Measurements from ENCODE around the gene TXNRD2.
"Not testable (repeated sequence)": the region's sequence is repeated elsewhere in the genome, so short reads cannot be mapped to it uniquely, and the experiment has no call there.

TXNRD2 gene

GRCh38 chr22:19918332-19919106, 23.1 kb downstream of the TXNRD2 start:
- DNase-seq: no peak

GRCh38 chr22:19917389-19918138, 24.1 kb downstream of the TXNRD2 start:
- no peak for DNase-seq

DNA sequence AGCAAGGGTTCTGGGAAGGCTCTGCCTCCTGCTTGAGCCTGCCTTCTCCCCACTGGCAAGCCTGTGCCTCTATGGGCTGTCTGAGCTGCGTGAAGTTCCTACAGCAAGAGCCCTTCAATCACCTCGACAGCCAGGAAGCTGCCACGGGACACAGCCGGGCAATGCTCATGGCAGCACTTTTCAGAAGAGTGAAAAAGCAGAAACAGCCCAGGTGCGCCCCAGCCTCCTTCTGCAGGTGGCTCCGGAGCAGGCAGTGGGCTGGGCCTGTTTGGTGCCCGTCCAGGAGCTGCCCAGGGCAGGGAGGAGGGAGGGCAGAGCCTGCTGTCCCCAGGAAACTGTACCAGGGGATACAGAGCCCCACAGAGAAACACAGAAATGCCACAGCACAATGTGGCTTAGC, 24.7 kb downstream of the TXNRD2 start:
- no peak for DNase-seq

DNA sequence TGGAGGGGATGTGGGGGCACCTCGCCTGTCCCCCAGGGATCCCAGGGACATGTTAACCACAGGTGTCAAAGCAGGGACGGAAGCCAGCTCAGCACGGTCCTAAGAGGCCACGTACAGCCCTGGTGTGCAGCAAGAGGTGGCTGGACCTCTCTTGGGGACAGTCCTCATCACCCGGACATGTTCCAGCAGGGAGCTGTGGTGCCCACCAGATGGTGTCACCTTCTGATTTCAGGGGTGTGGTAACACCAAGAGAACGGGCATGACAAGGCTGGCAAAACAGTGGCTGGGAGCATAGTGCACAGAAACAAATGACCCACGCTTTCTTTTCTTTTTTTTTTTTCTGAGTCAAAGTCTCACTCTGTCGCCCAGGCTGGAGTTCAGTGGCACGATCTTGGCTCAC, 25.6 kb downstream of the TXNRD2 start:
- DNase-seq: no peak

DNA sequence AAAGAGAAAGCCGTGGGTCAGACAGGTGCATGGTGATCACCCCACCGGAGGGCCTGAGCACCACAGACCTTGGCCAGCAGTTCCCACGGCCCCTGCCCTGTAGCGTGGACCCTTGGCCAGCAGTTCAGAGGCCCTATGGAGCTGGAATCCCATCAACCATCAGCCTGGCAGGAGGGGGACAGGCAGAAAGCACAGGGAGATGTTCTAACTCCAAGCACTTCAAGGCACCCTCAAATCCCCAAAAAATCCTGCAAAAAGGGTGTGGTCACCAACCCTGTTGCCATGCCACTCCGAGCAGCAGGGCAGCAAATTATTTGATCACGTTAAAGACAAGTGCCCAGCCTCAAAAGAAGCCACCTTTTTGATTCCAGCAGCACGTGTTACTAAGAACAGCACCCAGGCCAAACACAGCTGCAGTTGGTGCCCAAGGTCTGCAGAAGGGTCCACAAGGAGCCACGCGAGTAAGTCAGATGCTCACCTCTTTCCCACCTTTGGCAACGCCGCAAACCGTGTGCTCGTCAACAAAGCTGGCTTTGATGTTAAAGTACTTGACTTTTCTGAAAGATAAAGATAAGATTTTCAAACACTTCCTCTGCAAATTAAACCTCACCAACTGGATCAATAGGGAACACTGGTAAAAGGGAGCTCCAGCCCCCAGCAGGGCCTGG, 26.2 kb downstream of the TXNRD2 start:
- DNase-seq: no peak

- DNase-seq: no peak
Measured at GRCh38 chr22:19914201-19914943, 27.2 kb downstream of the TXNRD2 start.

GRCh38 chr22:19913337-19913936, 28.2 kb downstream of the TXNRD2 start:
- no peak for DNase-seq

GRCh38 chr22:19912271-19912999, 29.2 kb downstream of the TXNRD2 start:
- DNase-seq: no peak

- no peak for DNase-seq
Measured at GRCh38 chr22:19911540-19912270, 29.9 kb downstream of the TXNRD2 start.

DNA sequence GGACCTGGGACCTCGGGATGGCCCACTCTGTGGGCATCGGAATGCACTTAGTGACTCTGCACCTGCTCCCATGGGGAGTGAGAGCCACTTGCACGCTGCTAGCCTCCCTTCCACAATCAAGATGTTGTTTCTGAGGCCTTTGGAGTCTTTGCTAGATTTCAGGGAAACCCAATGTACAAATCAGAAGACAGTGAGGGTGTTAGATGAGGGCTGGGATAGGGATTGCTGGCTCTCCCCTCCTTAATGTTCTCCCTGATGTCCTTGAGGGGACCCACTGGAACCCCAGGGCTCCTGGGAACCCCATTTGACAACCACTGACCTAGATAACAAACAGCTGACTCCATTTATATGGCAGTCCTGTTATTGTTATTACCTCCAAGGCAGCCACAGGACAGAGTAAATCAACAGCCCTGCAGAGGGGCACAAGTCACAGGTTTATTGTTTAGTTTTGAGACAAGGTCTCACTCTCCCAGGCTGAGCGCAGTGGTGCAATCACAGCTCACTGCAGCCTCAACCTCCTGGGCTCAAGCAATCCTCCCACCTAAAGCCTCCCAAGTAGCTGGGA, 31.4 kb downstream of the TXNRD2 start:
- DNase-seq: no peak

DNA sequence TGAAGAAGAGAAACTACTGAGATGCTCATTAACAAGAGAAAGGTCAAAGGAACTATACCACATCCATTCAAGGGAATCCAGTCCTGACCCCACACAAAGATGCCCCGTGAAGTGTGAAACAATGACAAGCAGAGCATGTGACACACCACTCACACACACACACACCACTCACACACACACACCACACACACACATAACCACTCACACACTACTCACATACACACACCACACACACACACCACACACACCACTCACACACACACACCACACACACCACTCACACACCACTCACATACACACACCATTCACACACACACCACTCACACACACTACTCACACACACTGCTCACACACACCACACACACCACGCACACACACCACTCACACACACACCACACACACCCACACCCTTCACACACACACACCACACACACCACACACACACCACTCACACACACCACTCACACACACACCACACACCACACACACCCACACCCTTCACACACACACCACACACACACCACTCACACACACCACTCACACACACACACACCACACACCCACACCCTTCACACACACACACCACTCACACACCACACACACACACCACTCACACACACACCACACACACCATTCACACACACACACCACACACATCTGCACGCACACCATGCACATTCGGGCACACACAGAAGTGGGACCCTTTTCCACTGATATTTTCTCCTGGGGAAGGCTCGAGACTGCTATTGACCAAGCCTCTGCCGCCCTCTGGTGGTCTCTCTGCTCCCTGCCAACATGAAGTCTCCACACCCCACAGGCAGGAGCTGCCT, 32.1 kb downstream of the TXNRD2 start:
- peak; percentile 83 for DNase-seq

- DNase-seq: not testable (repeated sequence)
Measured at GRCh38 chr22:19907902-19908301, 33.7 kb downstream of the TXNRD2 start.

GRCh38 chr22:19906864-19907263, 34.8 kb downstream of the TXNRD2 start:
- DNase-seq: not testable (repeated sequence)

DNA sequence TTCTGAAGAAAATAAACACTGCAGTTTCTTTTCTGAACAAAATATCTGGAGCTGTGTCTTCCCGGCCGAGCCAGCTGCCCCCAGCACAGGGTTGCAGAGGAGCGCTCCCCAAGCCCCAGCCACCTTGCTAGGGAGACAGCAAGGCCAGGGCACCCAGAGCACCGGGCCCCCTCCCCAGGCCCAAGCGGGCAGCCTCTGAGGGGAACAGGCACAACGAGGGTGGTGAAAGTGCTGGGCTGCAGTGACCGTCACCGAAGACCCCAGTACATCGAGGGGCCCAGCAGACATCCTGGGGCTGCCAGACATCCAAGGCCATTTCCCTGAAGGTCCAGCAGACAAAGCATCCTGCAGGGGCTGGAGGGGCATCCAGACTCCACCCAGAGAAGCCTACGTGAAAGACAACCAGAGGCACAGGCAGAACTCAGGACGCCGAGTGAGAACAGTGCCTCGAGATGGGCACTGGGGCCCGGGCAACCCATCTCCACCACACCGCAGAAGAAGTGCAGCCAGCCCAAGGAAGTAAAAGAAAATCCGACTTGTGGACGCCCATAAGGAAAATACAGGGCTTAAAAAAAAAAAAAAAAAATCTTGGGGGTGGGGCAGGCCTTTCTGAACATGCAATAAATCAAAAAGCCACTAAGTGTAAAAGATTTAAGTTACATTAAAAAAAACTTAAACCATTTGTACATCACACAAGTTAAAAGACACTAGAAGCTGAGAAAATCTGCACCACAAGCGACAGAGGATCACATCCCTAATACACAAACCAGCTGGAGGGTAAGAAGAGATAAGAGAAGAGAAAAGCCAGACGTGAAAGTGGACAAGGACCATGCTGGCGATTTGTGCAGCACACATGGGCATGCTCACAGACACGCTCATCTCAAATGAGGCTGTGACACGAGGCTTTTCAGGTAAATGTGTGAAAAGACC, 36.0 kb downstream of the TXNRD2 start:
- no peak for DNase-seq

DNA sequence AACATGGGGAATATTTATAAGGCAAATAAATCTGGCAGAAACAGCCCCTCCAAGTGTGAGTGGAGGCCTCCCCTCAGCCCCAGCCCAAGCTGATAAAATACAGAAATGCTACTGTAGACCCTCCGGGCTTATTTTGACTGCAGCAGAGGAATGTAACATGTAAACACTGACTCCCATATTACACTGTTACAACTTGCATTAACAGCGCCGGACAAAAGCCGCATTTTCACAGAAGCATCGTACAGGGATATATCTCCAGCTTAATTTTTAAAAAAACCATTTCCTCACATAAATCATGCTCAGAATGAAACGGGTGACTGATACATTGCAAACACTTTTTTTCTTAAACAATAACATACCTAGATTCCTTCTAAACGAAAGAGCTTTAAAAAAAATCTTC, 36.7 kb downstream of the TXNRD2 start:
- no peak for DNase-seq

DNA sequence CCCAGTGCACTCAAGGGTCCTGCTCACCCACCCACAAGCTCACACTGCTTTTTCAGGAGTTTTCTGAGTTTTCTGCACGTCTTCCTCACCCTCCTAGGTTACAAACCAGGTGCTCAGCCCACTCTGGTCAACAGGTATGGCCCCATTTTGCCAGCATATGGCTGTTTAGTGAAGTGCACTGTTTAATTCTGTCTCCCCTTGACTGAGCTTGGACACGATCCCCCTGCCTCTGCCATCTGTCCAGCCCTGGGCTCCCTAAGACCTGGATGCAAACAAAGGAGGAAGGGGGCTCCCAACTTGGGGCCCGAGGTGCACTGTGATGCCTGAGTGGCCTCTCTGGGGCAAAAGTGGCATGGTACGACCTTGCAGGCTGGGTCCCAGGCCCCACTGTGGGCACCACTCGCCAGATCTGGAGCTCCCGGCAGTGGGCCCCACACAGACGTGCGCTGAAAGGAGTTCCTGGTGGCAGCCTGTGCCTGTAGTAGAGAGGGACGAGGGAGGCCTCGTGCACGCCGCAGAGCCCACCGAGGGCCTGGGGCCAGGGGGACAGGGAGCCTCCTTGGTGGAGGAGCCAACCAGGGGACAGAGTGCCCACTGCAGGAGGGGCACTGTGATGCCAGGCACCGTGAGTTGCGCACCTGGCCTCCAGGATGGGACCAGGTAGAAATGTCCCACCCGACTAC, 37.3 kb downstream of the TXNRD2 start:
- no peak for DNase-seq

DNA sequence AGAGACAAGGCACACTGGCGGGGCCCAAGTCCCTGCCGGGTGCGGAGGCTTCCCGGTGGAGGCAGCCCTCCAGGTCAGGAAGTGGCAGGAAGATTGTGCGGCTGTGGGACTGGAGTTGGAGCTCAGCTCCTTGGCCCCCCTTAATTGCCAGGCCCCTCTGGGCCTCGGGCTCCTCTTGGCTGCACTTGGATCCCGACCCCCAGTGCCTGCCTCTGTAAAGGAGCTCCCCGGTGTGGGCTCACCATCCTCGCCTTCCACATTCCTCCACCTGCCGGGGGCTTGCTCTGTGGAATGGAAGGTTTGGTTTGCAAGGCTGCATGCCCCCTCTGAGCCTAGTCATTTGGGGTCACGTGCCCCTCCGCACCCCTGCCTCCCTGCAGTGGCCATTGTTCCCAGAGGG, 38.1 kb downstream of the TXNRD2 start:
- DNase-seq: no peak

GRCh38 chr22:19903031-19903430, 38.6 kb downstream of the TXNRD2 start:
- DNase-seq: no peak

All from effector CD4-positive, alpha-beta T cell (primary cell).